ENCODE results near the gene ARRB2.

The ARRB2 gene

DNA sequence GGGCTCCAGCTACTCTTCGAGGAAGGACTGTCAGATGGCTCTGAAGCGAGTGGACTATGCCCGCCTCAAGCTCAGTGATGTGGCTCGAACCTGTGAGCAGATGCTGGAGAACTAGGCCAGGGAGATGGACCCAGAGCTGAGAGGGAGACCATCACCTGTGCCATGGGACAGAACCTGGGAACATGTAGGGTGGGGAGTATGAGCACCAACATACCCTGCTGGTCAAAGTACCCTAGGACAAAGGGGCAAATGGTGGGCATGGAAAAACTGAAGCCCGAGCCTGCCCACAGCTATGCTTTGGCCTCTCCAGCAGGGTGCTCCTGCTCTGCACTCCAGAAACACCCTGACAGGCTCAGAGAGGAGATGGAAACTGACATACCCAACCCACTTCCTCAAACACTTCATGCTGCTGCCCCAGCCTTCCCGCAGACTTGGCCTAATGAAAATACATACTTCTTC is 22.7 kb downstream of the ARRB2 start:
- TF ChIP-seq TEAD4 (IDR thresholded peaks at IDR 0.05): no peak

DNA sequence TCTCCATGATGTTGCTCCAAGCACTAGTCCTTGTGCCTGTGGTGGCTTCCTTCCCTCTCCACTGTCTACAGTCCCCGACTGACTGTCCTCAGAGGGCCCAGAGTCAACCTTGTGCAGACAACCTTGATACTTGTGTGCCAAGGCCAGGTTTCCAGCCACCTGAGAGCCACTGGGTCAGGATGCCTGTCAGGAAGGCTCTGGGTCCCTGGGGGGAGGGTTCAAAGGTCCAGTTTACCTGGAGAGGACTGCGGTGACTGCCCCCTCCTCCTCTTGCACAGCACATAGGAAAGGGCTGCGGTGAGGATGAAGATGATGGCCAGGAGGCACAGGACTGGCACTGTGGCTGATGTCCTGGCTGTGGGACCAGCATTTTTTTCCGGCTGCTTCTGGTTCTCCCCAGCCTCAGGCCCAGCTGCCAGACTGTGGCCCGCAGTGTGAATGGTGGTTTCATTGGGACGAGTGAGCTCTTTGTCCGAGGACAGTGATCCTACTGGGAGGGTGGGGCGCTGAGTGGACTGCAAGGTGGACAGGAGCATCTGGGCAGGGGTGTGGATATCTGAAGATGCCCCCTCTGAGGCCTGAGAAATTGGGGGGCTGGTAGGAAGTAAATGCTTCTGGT is 24.5 kb downstream of the ARRB2 start:
- no peak for TF ChIP-seq RAD21 (IDR thresholded peaks at IDR 0.05; ENCODE audit: low read depth)
- no peak for TF ChIP-seq YY1 (IDR thresholded peaks at IDR 0.05; ENCODE audit: low read depth)
- TF ChIP-seq TAF1 (IDR thresholded peaks at IDR 0.05; ENCODE audit: low read depth): no peak
- no peak for TF ChIP-seq EGR1 (IDR thresholded peaks at IDR 0.05)
- no peak for TF ChIP-seq CREB1 (IDR thresholded peaks at IDR 0.05; ENCODE audit: low read depth)
- no peak for TF ChIP-seq CEBPB (IDR thresholded peaks at IDR 0.05)
- no peak for TF ChIP-seq TEAD4 (IDR thresholded peaks at IDR 0.05)
- TF ChIP-seq, protein P1, sequence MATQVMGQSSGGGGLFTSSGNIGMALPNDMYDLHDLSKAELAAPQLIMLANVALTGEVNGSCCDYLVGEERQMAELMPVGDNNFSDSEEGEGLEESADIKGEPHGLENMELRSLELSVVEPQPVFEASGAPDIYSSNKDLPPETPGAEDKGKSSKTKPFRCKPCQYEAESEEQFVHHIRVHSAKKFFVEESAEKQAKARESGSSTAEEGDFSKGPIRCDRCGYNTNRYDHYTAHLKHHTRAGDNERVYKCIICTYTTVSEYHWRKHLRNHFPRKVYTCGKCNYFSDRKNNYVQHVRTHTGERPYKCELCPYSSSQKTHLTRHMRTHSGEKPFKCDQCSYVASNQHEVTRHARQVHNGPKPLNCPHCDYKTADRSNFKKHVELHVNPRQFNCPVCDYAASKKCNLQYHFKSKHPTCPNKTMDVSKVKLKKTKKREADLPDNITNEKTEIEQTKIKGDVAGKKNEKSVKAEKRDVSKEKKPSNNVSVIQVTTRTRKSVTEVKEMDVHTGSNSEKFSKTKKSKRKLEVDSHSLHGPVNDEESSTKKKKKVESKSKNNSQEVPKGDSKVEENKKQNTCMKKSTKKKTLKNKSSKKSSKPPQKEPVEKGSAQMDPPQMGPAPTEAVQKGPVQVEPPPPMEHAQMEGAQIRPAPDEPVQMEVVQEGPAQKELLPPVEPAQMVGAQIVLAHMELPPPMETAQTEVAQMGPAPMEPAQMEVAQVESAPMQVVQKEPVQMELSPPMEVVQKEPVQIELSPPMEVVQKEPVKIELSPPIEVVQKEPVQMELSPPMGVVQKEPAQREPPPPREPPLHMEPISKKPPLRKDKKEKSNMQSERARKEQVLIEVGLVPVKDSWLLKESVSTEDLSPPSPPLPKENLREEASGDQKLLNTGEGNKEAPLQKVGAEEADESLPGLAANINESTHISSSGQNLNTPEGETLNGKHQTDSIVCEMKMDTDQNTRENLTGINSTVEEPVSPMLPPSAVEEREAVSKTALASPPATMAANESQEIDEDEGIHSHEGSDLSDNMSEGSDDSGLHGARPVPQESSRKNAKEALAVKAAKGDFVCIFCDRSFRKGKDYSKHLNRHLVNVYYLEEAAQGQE (IDR thresholded peaks at IDR 0.05; ENCODE audit: low read depth): no peak
- TF ChIP-seq, protein P2, sequence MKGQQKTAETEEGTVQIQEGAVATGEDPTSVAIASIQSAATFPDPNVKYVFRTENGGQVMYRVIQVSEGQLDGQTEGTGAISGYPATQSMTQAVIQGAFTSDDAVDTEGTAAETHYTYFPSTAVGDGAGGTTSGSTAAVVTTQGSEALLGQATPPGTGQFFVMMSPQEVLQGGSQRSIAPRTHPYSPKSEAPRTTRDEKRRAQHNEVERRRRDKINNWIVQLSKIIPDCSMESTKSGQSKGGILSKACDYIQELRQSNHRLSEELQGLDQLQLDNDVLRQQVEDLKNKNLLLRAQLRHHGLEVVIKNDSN (IDR thresholded peaks at IDR 0.05): no peak
- no peak for TF ChIP-seq NFIC (IDR thresholded peaks at IDR 0.05)
- TF ChIP-seq TCF12 (IDR thresholded peaks at IDR 0.05; ENCODE audit: low read depth): no peak
- TF ChIP-seq, protein P3, sequence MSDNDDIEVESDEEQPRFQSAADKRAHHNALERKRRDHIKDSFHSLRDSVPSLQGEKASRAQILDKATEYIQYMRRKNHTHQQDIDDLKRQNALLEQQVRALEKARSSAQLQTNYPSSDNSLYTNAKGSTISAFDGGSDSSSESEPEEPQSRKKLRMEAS (IDR thresholded peaks at IDR 0.05): no peak
- TF ChIP-seq FOXM1 (IDR thresholded peaks at IDR 0.05; ENCODE audit: borderline replicate concordance, low read depth): no peak
- TF ChIP-seq EP300 (IDR thresholded peaks at IDR 0.05; ENCODE audit: borderline replicate concordance): no peak
- TF ChIP-seq ZBTB7A (IDR thresholded peaks at IDR 0.05; ENCODE audit: low read depth): no peak

DNA sequence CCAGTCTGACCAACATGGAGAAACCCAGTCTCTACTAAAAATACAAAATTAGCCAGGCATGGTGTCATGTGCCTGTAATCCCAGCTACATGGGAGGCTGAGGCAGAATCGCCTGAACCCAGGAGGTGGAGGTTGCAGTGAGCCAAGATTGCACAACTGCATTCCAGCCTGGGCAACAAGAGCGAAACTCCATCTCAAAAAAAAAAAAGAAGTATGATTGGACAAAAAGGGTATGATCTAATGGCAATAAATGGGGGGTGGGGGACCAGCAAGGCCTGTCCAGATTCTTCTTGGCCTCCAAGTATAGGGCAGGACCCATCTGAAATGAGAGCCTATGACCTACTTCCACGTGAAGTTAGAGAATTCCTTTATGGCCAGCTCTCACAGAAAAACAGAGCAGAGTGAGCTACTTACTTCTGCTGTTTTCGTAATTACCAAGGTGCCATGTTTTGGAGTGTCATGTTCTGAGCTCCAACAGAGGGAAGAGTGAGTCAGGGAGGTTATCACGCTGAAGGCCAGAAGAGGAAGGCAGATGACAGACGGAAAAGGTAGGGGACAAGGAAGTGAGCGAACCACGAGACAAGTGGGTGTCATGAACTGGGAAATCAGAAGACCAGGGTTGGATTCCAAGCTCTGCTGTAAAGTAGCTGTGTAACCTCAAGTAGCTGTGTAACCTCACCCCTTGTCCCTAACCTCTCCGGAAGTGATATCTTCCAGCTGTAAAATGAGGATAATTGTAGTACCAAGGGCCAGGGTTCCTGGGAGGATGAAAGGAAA is 25.6 kb downstream of the ARRB2 start:
- TF ChIP-seq, protein P3 (IDR thresholded peaks at IDR 0.05): no peak
- TF ChIP-seq RAD21 (IDR thresholded peaks at IDR 0.05; ENCODE audit: low read depth): no peak
- no peak for TF ChIP-seq CREB1 (IDR thresholded peaks at IDR 0.05; ENCODE audit: low read depth)
- TF ChIP-seq TEAD4 (IDR thresholded peaks at IDR 0.05): no peak
- no peak for TF ChIP-seq TCF12 (IDR thresholded peaks at IDR 0.05; ENCODE audit: low read depth)
- no peak for TF ChIP-seq NFIC (IDR thresholded peaks at IDR 0.05)
- TF ChIP-seq CEBPB (IDR thresholded peaks at IDR 0.05): no peak
- no peak for TF ChIP-seq EGR1 (IDR thresholded peaks at IDR 0.05)
- TF ChIP-seq FOXM1 (IDR thresholded peaks at IDR 0.05; ENCODE audit: borderline replicate concordance, low read depth): no peak
- no peak for TF ChIP-seq EP300 (IDR thresholded peaks at IDR 0.05; ENCODE audit: borderline replicate concordance)
- TF ChIP-seq, protein P1 (IDR thresholded peaks at IDR 0.05; ENCODE audit: low read depth): no peak
- no peak for TF ChIP-seq ZBTB7A (IDR thresholded peaks at IDR 0.05; ENCODE audit: low read depth)
- no peak for TF ChIP-seq YY1 (IDR thresholded peaks at IDR 0.05; ENCODE audit: low read depth)
- TF ChIP-seq, protein P2 (IDR thresholded peaks at IDR 0.05): no peak
- no peak for TF ChIP-seq TAF1 (IDR thresholded peaks at IDR 0.05; ENCODE audit: low read depth)

DNA sequence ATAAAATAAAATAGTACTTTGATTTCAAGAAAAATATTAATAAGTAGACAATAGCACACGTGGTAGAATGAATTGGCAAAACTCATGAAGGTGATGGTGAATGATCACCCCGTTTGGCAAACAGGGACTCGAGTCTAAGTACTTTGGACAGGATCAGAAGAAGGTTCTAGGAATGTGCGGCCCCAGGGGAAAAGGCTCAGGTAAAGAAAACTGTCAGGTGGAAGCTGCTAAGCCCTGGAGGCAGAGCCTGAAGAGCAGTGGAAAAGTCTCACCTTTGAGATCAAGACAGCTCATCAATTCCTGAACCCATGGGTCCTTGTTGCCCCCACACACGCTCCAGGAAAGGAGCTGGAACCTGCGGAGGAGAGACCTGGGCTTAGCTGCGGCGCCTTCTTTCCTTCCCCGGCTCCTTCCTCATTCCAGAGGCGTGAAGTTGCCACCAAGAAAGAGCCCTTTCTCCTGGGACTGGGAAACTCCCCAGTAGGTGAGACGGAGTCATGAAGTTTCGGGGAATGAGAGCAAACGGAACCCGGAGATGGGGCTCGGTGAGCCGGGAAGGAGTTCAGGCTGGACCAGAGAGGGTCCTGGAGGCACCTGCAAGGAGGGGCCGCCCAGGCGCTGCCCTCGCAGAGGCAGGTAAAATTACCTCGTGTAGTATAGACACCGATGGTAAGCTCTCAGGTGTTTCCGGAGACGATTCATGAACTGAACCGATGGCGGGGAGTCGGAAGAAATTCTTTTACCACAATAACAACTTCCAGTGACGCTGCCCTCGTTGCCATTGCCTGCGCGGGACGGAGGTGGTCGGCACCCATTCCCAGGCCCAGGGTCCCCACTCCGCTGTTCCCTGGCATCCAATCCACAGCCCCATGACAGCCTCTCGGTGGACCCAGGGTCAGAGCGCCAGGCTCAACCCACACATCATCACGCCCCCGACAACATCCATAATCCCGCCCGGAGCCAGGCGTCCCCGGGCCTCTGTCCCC is 28.0 kb downstream of the ARRB2 start:
- TF ChIP-seq ZBTB7A (IDR thresholded peaks at IDR 0.05; ENCODE audit: low read depth): no peak
- no peak for TF ChIP-seq YY1 (IDR thresholded peaks at IDR 0.05; ENCODE audit: low read depth)
- TF ChIP-seq, protein P3 (IDR thresholded peaks at IDR 0.05): no peak
- TF ChIP-seq EGR1 (IDR thresholded peaks at IDR 0.05): no peak
- no peak for TF ChIP-seq NFIC (IDR thresholded peaks at IDR 0.05)
- TF ChIP-seq CREB1 (IDR thresholded peaks at IDR 0.05; ENCODE audit: low read depth): no peak
- TF ChIP-seq FOXM1 (IDR thresholded peaks at IDR 0.05; ENCODE audit: borderline replicate concordance, low read depth): no peak
- no peak for TF ChIP-seq RAD21 (IDR thresholded peaks at IDR 0.05; ENCODE audit: low read depth)
- no peak for TF ChIP-seq TAF1 (IDR thresholded peaks at IDR 0.05; ENCODE audit: low read depth)
- no peak for TF ChIP-seq TEAD4 (IDR thresholded peaks at IDR 0.05)
- no peak for TF ChIP-seq CEBPB (IDR thresholded peaks at IDR 0.05)
- TF ChIP-seq, protein P2 (IDR thresholded peaks at IDR 0.05): no peak
- TF ChIP-seq, protein P1 (IDR thresholded peaks at IDR 0.05; ENCODE audit: low read depth): no peak
- no peak for TF ChIP-seq TCF12 (IDR thresholded peaks at IDR 0.05; ENCODE audit: low read depth)
- TF ChIP-seq EP300 (IDR thresholded peaks at IDR 0.05; ENCODE audit: borderline replicate concordance): no peak
